ENCODE data around the gene TECPR2.

The TECPR2 gene

DNA sequence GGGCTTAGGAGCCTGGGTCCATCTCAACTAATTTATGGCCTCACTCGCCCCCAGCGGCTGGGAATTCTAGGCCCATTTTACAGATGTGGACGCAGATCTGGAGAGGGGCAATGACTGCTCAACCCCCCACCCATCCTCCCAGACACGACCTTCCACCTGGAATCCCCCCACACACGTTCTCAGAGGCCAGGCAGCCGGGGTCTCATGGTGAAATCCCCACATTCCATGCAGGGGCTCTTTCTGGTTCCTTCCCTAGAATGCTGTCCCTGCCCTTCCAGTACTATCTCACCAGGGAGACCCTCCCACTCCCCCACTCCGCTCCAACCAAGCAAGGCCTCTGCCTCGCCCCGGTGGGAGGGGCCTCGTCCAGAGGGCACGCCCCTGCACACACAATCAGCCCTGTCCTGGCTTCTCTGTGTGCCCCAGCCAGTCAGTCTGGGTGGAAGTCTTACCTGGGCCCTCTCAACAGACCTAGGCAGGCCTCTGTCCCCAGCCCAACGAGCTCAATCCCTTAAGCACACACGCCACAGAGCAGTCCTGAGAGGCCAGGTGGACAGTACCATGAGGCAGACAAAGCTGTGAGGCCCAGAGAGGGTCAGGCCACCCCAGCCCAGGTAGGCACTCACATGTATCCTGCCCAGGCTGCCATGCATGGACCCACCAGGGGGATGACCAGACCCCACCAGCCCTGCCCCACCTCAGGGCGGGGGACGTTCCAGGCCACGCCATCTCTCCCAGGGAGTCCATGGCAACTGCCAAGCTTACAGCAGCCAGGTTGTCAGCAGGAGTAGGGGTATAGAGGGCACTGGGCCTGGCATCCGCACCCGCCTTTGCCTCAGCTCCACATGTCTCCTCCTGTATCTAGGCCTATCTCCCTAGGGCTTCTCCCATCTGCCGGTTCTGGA lies 148.1 kb downstream of the TECPR2 start:
- peaks cover 6% of the 10 kb centered on the region for H3K79me2 ChIP-seq (ENCODE audit: control insufficient read depth, insufficient read depth, low read length, poor library complexity)
- H3K4ac ChIP-seq (ENCODE audit: low read depth, low read length) = no peak overlapping the region
- peak overlapping the region; percentile 42 for H4K91ac ChIP-seq (ENCODE audit: low read depth, low read length)
- DNase-seq = peak; percentile 64 to 81
- H3K27ac ChIP-seq (ENCODE audit: low read depth, low read length) = peak overlapping the region; percentile 60
- no peaks in the 10 kb centered on the region for H3K27me3 ChIP-seq (ENCODE audit: insufficient read depth, low read length)
- peak overlapping the region; percentile 64 for H3K9ac ChIP-seq (ENCODE audit: low read length)
- H3K36me3 ChIP-seq (ENCODE audit: control insufficient read depth in 1 of 2, insufficient read depth in 2 of 2, low read length in 2 of 2) = peaks cover 17% of the 10 kb centered on the region in 2 experiments
- peak overlapping the region; percentile 25 for H4K12ac ChIP-seq (ENCODE audit: low read depth, low read length)
- peak overlapping the region; percentile 19 for H3K18ac ChIP-seq (ENCODE audit: low read length)
- H2AFZ ChIP-seq (ENCODE audit: insufficient read depth, low read length, poor library complexity) = peak overlapping the region; percentile 56
- H3K4me2 ChIP-seq (ENCODE audit: low read length) = peak overlapping the region; percentile 97
- no peaks in the 10 kb centered on the region for H3K9me3 ChIP-seq (ENCODE audit: insufficient read depth, low read depth, low read length)
- H3K4me3 ChIP-seq (ENCODE audit: low read depth, low read length) = peak overlapping the region; percentile 79
- H3K14ac ChIP-seq (ENCODE audit: low read length) = peak overlapping the region; percentile 47
- peak overlapping the region; percentile 28 for H2BK120ac ChIP-seq (ENCODE audit: insufficient read depth, low read length, poor library complexity)
- no peak overlapping the region for H3K23ac ChIP-seq (ENCODE audit: low read length)
- peak overlapping the region; percentile 5 for H2BK5ac ChIP-seq (ENCODE audit: low read depth, low read length, poor library complexity)
- peak overlapping the region; percentile 63 for H2BK12ac ChIP-seq (ENCODE audit: low read length)
- WGBS (ENCODE audit: extremely low coverage, insufficient coverage, insufficient read length) = no CpG with 5 or more reads among the region's 19 CpGs
- peak overlapping the region; percentile 83 for H2AK5ac ChIP-seq (ENCODE audit: low read length)
- peaks cover 15 to 22% of the 10 kb centered on the region in 2 experiments for H3K4me1 ChIP-seq (ENCODE audit: control insufficient read depth in 1 of 2, insufficient read depth in 2 of 2, low read length in 2 of 2)
- H4K8ac ChIP-seq (ENCODE audit: low read depth, low read length) = peak overlapping the region; percentile 60
- H3K79me1 ChIP-seq (ENCODE audit: low read length) = peaks cover 10% of the 10 kb centered on the region

DNA sequence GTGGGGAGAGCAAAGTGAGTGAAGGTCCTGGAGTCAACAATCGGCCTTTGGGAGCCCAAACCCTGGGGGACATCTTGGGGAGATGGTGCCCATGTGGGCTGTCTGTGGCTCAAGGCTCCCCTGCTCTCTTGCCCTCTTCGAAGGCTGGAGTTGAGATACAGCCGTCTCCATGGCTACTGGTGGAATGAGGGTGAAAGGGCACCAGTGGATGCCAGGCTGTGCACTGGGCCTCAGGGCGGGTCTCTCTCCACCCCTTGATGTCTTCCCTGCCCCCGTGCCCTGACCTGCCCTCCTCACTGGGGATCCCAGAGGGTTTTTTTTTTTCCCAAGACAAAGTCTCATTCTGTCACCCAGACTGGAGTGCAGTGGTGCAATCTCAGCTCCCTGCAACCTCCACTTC lies 148.8 kb downstream of the TECPR2 start:
- Histone ChIP-seq H3K4me1 (ENCODE audit: control insufficient read depth in 1 of 2, insufficient read depth in 2 of 2, low read length in 2 of 2) (peaks cover 15 to 24% of the 10 kb centered on the region in 2 experiments), H3K18ac (ENCODE audit: low read length) (no peak overlapping the region), H3K79me1 (ENCODE audit: low read length) (peaks cover 11% of the 10 kb centered on the region), H2BK12ac (ENCODE audit: low read length) (no peak overlapping the region), H3K23ac (ENCODE audit: low read length) (no peak overlapping the region), H2AK5ac (ENCODE audit: low read length) (no peak overlapping the region), H4K12ac (ENCODE audit: low read depth, low read length) (no peak overlapping the region), H3K4ac (ENCODE audit: low read depth, low read length) (no peak overlapping the region), H2BK120ac (ENCODE audit: insufficient read depth, low read length, poor library complexity) (no peak overlapping the region), H3K27me3 (ENCODE audit: insufficient read depth, low read length) (no peaks in the 10 kb centered on the region), H3K4me2 (ENCODE audit: low read length) (no peak overlapping the region), H3K36me3 (ENCODE audit: control insufficient read depth in 1 of 2, insufficient read depth in 2 of 2, low read length in 2 of 2) (peaks cover 10 to 11% of the 10 kb centered on the region in 2 experiments), H4K8ac (ENCODE audit: low read depth, low read length) (no peak overlapping the region), H3K9me3 (ENCODE audit: insufficient read depth, low read depth, low read length) (no peaks in the 10 kb centered on the region), H2BK5ac (ENCODE audit: low read depth, low read length, poor library complexity) (no peak overlapping the region), H4K91ac (ENCODE audit: low read depth, low read length) (no peak overlapping the region), H2AFZ (ENCODE audit: insufficient read depth, low read length, poor library complexity) (no peak overlapping the region), H3K9ac (ENCODE audit: low read length) (no peak overlapping the region), H3K14ac (ENCODE audit: low read length) (no peak overlapping the region), H3K27ac (ENCODE audit: low read depth, low read length) (no peak overlapping the region), H3K4me3 (ENCODE audit: low read depth, low read length) (no peak overlapping the region), H3K79me2 (ENCODE audit: control insufficient read depth, insufficient read depth, low read length, poor library complexity) (peaks cover 6% of the 10 kb centered on the region)
- WGBS (ENCODE audit: extremely low coverage, insufficient coverage, insufficient read length) = no CpG with 5 or more reads among the region's 5 CpGs
- DNase-seq = peak in 1 of 2 donors; percentile 17

DNA sequence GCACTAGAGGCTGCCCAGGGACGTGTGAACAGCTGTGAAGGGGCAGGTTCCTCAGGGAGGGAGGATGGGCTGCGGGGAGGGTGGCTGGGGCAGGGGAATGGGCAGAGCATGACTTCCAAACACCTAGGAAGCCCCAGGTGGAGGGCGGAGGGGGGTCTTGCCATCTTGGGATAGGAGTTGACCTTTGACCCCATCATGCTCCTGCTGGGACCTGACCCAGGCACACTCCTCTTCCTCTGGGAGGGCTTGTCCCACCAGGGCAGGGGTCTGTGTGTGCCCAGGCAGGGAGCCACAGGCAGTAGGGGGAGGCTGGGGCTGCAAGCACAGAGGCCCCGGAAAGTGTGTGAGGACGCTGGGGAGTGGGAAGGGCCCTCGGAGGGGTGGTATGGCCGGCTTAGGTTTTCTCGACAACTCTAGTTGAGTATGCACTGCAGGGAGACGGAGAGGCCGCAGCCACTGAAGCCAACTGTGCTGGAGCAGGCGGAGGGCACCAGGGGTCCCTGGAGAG lies 150.1 kb downstream of the TECPR2 start:
- H2BK5ac ChIP-seq (ENCODE audit: low read depth, low read length, poor library complexity) = no peak overlapping the region
- no CpG with 5 or more reads among the region's 11 CpGs for WGBS (ENCODE audit: extremely low coverage, insufficient coverage, insufficient read length)
- no peak overlapping the region for H3K4ac ChIP-seq (ENCODE audit: low read depth, low read length)
- H3K9me3 ChIP-seq (ENCODE audit: insufficient read depth, low read depth, low read length) = no peaks in the 10 kb centered on the region
- no peak overlapping the region for H3K14ac ChIP-seq (ENCODE audit: low read length)
- H4K12ac ChIP-seq (ENCODE audit: low read depth, low read length) = no peak overlapping the region
- no peak overlapping the region for H3K18ac ChIP-seq (ENCODE audit: low read length)
- no peak overlapping the region for H2BK12ac ChIP-seq (ENCODE audit: low read length)
- H3K79me2 ChIP-seq (ENCODE audit: control insufficient read depth, insufficient read depth, low read length, poor library complexity) = peaks cover 10% of the 10 kb centered on the region
- no peak overlapping the region for H4K91ac ChIP-seq (ENCODE audit: low read depth, low read length)
- no peak overlapping the region for H3K23ac ChIP-seq (ENCODE audit: low read length)
- H3K9ac ChIP-seq (ENCODE audit: low read length) = no peak overlapping the region
- H4K8ac ChIP-seq (ENCODE audit: low read depth, low read length) = no peak overlapping the region
- no peak overlapping the region for H2BK120ac ChIP-seq (ENCODE audit: insufficient read depth, low read length, poor library complexity)
- no peak overlapping the region for H2AFZ ChIP-seq (ENCODE audit: insufficient read depth, low read length, poor library complexity)
- H3K36me3 ChIP-seq (ENCODE audit: control insufficient read depth in 1 of 2, insufficient read depth in 2 of 2, low read length in 2 of 2) = no peaks in the 10 kb centered on the region
- no peaks in the 10 kb centered on the region for H3K27me3 ChIP-seq (ENCODE audit: insufficient read depth, low read length)
- H3K4me2 ChIP-seq (ENCODE audit: low read length) = no peak overlapping the region
- no peak overlapping the region for H2AK5ac ChIP-seq (ENCODE audit: low read length)
- no peak overlapping the region for H3K27ac ChIP-seq (ENCODE audit: low read depth, low read length)
- H3K4me3 ChIP-seq (ENCODE audit: low read depth, low read length) = no peak overlapping the region
- peaks cover 15 to 27% of the 10 kb centered on the region in 2 experiments for H3K4me1 ChIP-seq (ENCODE audit: control insufficient read depth in 1 of 2, insufficient read depth in 2 of 2, low read length in 2 of 2)
- peaks cover 20% of the 10 kb centered on the region for H3K79me1 ChIP-seq (ENCODE audit: low read length)
- DNase-seq = no peak

DNA sequence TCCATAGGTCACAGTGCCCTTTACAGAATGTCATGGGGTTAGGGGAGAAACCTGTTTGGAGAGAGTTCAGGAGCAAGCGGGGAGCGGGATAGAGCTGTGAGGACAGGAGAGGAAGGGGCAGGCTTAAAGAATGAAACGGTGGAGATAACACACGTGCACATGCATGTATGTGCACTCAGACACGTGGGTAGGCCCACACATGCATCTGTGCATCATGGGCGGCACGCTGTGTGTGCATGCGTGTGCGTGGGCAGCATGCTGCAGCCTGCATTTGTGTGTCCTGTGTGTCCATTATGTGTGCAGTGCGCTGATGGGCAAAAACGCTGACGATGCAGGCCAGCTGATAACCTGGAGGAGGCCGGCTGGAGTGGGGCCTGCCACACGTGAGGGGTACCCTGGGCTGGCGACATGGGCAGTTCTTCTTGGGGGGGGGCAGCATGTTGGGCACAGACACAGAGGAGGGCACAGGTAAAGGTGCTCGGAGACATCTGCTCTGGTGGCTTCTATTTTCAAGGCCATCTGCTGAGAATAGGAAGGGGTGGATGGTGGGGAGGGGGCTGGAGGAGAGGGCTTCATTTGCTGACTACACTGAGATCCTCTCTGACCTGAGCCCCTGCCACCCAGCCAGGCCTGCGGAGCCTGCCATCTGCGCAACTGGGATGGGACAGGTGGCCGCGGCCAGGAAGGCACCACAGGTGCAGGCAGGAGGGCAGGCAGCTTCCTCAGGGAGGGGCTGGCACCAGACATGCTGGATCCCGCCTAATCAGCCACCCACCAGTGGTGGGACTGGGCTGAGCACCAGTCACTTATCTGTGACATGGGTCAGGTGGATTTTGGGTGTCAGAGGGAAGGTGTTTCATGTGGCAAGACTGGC lies 151.4 kb downstream of the TECPR2 start:
- DNase-seq = no peak
- no peak overlapping the region for H3K27ac ChIP-seq (ENCODE audit: low read depth, low read length)
- H3K9ac ChIP-seq (ENCODE audit: low read length) = no peak overlapping the region
- no peak overlapping the region for H2AK5ac ChIP-seq (ENCODE audit: low read length)
- H3K9me3 ChIP-seq (ENCODE audit: insufficient read depth, low read depth, low read length) = no peaks in the 10 kb centered on the region
- H4K8ac ChIP-seq (ENCODE audit: low read depth, low read length) = no peak overlapping the region
- H3K14ac ChIP-seq (ENCODE audit: low read length) = no peak overlapping the region
- H3K4me3 ChIP-seq (ENCODE audit: low read depth, low read length) = no peak overlapping the region
- H3K4me2 ChIP-seq (ENCODE audit: low read length) = no peak overlapping the region
- H3K27me3 ChIP-seq (ENCODE audit: insufficient read depth, low read length) = no peaks in the 10 kb centered on the region
- WGBS (ENCODE audit: extremely low coverage, insufficient coverage, insufficient read length) = no CpG with 5 or more reads among the region's 21 CpGs
- H3K4ac ChIP-seq (ENCODE audit: low read depth, low read length) = no peak overlapping the region
- H3K4me1 ChIP-seq (ENCODE audit: control insufficient read depth in 1 of 2, insufficient read depth in 2 of 2, low read length in 2 of 2) = peaks cover 9 to 19% of the 10 kb centered on the region in 2 experiments
- H4K12ac ChIP-seq (ENCODE audit: low read depth, low read length) = no peak overlapping the region
- peaks cover 7% of the 10 kb centered on the region for H3K79me2 ChIP-seq (ENCODE audit: control insufficient read depth, insufficient read depth, low read length, poor library complexity)
- no peak overlapping the region for H3K18ac ChIP-seq (ENCODE audit: low read length)
- no peak overlapping the region for H4K91ac ChIP-seq (ENCODE audit: low read depth, low read length)
- H2BK5ac ChIP-seq (ENCODE audit: low read depth, low read length, poor library complexity) = no peak overlapping the region
- no peaks in the 10 kb centered on the region for H3K36me3 ChIP-seq (ENCODE audit: control insufficient read depth in 1 of 2, insufficient read depth in 2 of 2, low read length in 2 of 2)
- H3K23ac ChIP-seq (ENCODE audit: low read length) = no peak overlapping the region
- peaks cover 20% of the 10 kb centered on the region for H3K79me1 ChIP-seq (ENCODE audit: low read length)
- H2BK12ac ChIP-seq (ENCODE audit: low read length) = no peak overlapping the region
- H2AFZ ChIP-seq (ENCODE audit: insufficient read depth, low read length, poor library complexity) = no peak overlapping the region
- H2BK120ac ChIP-seq (ENCODE audit: insufficient read depth, low read length, poor library complexity) = no peak overlapping the region
